GM21529 (cell line): ENCODE measurements around the gene ADNP2.

Experiments used
- ATAC-seq: cut with Tn5 transposase; IDR thresholded peaks from one replicate; pipeline ENCODE4 v1.9.1; 2021; ENCODE audit not compliant: unreplicated experiment

Gene ADNP2

GRCh38 chr18:80169607-80170006, 60.5 kb downstream of the ADNP2 start:
- ATAC-seq, result no peak

GRCh38 chr18:80170395-80171053, 61.5 kb downstream of the ADNP2 start:
- ATAC-seq, result no peak

GRCh38 chr18:80171054-80171872, 62.2 kb downstream of the ADNP2 start:
- ATAC-seq, result no peak

- no peak for ATAC-seq
Measured at GRCh38 chr18:80172056-80172455, 63.0 kb downstream of the ADNP2 start.

GRCh38 chr18:80173060-80173459, 64.0 kb downstream of the ADNP2 start:
- no peak for ATAC-seq

GRCh38 chr18:80175451-80176204, 66.6 kb downstream of the ADNP2 start:
- ATAC-seq, result no peak

GRCh38 chr18:80176334-80177073, 67.4 kb downstream of the ADNP2 start:
- no peak for ATAC-seq

- ATAC-seq, result no peak
Measured at GRCh38 chr18:80177128-80177527, 68.1 kb downstream of the ADNP2 start.

- no peak for ATAC-seq
Measured at GRCh38 chr18:80178935-80179818, 70.1 kb downstream of the ADNP2 start.

GRCh38 chr18:80179857-80180558, 70.9 kb downstream of the ADNP2 start:
- peak; percentile 54 for ATAC-seq

GRCh38 chr18:80180778-80181564, 71.9 kb downstream of the ADNP2 start:
- ATAC-seq, result no peak

GRCh38 chr18:80181642-80182461, 72.8 kb downstream of the ADNP2 start:
- ATAC-seq, result no peak

- no peak for ATAC-seq
Measured at GRCh38 chr18:80182855-80183254, 73.8 kb downstream of the ADNP2 start.

- no peak for ATAC-seq
Measured at GRCh38 chr18:80183273-80184050, 74.4 kb downstream of the ADNP2 start.

GRCh38 chr18:80184243-80184772, 75.2 kb downstream of the ADNP2 start:
- no peak for ATAC-seq

- no peak for ATAC-seq
Measured at GRCh38 chr18:80185545-80185944, 76.5 kb downstream of the ADNP2 start.
